Lower leg skin (tissue), 4 donors: ENCODE data around the gene OFD1. TPM values are rescaled to one million over a fixed set of nuclear protein-coding genes. Genes with fewer than 3 reads are reported as not detected.

ENCODE experiments used
- DNase-seq, 2 donors: peaks; one replicate each; pipeline ENCODE4 v3.0.0-alpha.2; 2019; ENCODE audit warnings: low spot score in 2 of 2
- H3K4me3 ChIP-seq: fragments of 200-600 bp; sonication (generic); 2 replicates; pipeline ENCODE4 v1.5.1; 2017; ENCODE audit warnings: mild to moderate bottlenecking, low read depth; ENCODE audit not compliant: poor library complexity, severe bottlenecking
- POLR2A ChIP-seq, 2 donors: fragments of 450-650 bp; IDR thresholded peaks; one replicate each; pipeline ENCODE4 v1.6.1; 2016 to 2017; ENCODE audit warnings: antibody characterized with exemption in 2 of 2, mild to moderate bottlenecking in 1 of 2, moderate library complexity in 1 of 2
- WGBS, 2 donors: methylation state at CpG; one replicate each; pipeline ENCODE4 v1.1.5; 2018; 5-methylcytosine and 5-hydroxymethylcytosine counted together
- intact Hi-C: fragments of 100-400 bp; cut with DNase I; formaldehyde crosslinking; loops from one replicate; pipeline ENCODE4 v1.15.0; 2023; ENCODE audit warnings: low total_unique reads
- total RNA-seq, 4 donors: library from RNA; depleted of rRNA; stranded (reverse); fragments of >200 nt; gene quantifications; one replicate each; pipeline ENCODE4 v1.1.0, GENCODE V29; 2016
- TF ChIP-seq, protein P1 (sequence below), 3 donors: fragments of 450-650 bp; IDR thresholded peaks; one replicate each; pipeline ENCODE4 v1.5.1; 2016; ENCODE audit warnings: antibody characterized with exemption in 3 of 3, mild to moderate bottlenecking in 3 of 3, moderate library complexity in 2 of 3

The OFD1 gene
- total RNA-seq, 4 donors from 2014 or later, result 20.0 to 69.6 (median 27.5) TPM

GRCh38 chrX:13776387-13776786 lies 41.8 kb downstream of the OFD1 start:
- no peak for DNase-seq
- intact Hi-C loops, result no loop called here
- TF ChIP-seq, protein P1, sequence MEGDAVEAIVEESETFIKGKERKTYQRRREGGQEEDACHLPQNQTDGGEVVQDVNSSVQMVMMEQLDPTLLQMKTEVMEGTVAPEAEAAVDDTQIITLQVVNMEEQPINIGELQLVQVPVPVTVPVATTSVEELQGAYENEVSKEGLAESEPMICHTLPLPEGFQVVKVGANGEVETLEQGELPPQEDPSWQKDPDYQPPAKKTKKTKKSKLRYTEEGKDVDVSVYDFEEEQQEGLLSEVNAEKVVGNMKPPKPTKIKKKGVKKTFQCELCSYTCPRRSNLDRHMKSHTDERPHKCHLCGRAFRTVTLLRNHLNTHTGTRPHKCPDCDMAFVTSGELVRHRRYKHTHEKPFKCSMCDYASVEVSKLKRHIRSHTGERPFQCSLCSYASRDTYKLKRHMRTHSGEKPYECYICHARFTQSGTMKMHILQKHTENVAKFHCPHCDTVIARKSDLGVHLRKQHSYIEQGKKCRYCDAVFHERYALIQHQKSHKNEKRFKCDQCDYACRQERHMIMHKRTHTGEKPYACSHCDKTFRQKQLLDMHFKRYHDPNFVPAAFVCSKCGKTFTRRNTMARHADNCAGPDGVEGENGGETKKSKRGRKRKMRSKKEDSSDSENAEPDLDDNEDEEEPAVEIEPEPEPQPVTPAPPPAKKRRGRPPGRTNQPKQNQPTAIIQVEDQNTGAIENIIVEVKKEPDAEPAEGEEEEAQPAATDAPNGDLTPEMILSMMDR (IDR thresholded peaks at IDR 0.05), result no peak
- no peak for TF ChIP-seq POLR2A (IDR thresholded peaks at IDR 0.05)
- no peak overlapping the region for H3K4me3 ChIP-seq
- WGBS, 2 donors, result 75 to 88% methylated on average over 4 of the region's 4 CpGs

GRCh38 chrX:13778916-13779315 lies 44.4 kb downstream of the OFD1 start:
- H3K4me3 ChIP-seq, result no peak overlapping the region
- 39 to 46% methylated on average over 2 of the region's 2 CpGs for WGBS, 2 donors
- intact Hi-C loops, result no loop called here
- DNase-seq, result no peak
- TF ChIP-seq POLR2A (IDR thresholded peaks at IDR 0.05), result no peak
- TF ChIP-seq, protein P1 (IDR thresholded peaks at IDR 0.05), result no peak

DNA sequence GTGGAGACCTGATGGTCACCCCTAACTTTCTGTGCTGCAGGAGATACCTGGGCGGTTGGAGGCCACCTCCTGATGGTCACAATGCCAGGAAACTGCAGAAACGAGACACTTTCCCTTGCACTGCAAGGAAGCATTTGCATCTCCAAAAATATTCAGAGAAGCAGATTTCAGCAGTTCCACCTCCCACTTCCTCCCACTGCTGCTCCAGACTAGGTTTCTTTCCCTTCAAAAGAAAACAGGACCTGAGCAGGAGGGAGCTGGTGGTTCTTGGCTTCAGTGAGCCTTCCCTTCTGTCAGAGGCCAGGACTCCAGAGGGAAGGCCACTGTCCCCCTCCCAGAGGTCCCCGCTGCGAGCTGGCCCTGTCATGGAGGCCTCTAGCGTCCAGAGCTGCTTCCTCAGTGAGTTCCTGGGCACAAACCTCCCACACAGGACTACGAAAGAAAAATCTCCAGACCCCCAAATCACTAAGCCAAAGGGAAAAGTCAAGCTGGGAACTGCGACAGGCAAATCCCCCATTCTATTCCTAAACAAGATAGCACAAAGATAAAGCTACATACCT lies 46.4 kb downstream of the OFD1 start:
- WGBS, 2 donors, result 73 to 79% methylated on average over 2 to 7 of the region's 7 CpGs
- H3K4me3 ChIP-seq, result no peak overlapping the region
- intact Hi-C loops, result no loop called here
- DNase-seq, result no peak
- TF ChIP-seq, protein P1 (IDR thresholded peaks at IDR 0.05), result no peak
- TF ChIP-seq POLR2A (IDR thresholded peaks at IDR 0.05), result no peak

DNA sequence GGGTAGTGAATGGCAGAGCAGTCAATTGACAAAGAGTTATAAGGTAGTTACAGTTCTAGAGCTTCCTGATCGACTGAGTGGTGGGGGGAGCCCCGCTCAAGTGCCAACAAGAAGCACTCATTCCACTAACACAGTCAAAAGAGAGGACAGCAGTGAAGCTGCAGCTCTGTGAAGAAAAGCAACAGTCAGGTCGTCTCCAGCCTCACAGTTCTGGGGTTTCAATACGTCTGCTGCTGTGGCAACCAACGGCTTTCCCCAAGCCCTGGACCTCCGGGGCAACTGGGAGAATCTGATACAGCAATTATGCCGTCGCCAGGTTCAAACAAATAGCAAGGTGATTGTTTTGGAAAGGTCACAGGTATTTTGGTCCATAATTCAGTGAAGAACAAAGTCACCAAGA lies 51.5 kb downstream of the OFD1 start:
- no peak for DNase-seq
- H3K4me3 ChIP-seq, result no peak overlapping the region
- intact Hi-C loops, result no loop called here
- no peak for TF ChIP-seq POLR2A (IDR thresholded peaks at IDR 0.05)
- TF ChIP-seq, protein P1 (IDR thresholded peaks at IDR 0.05), result no peak
- 54 to 66% methylated on average over 8 of the region's 8 CpGs for WGBS, 2 donors

DNA sequence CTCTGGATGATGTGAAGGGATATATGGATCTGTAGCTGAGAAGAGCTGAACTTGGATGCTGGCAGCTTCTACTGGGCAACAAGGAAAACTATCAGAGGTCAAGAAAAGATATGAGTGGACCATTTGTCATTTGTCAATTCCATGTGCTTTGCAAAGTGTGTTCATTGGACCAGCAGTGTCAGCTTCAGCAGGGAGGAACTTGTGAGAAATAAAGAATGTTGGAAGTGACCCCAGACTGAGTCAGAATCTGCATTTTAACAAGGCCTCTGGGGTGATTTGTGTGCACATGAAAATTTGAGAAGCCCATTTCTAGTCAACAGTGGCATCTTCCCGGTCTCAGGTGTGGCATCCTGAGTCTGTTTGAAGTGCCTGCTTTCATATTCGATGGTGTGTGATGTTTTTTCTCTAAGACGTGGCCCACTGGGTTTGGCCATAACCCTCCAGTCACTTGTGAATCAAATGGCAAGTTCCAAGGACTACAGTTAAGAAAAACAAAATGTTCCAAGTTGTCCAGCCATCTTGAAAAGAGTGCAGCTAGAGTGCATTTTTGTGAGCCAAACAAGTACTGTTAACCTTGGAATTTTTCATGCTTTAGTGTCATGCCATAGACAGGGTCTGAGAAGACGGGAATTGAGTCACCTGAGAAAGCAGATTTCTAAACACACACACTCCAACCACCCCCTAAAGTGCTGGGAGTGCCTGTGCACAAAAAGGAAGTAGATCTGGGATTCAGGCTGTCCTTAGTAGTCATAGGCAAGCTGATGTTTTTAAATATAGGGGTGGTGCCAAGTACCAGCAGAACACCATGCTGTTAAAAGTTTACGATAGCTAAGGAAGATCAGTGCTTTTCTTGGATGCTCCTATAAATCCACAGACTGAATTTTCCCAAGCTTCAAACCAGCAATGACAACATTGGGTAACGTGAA lies 55.9 kb downstream of the OFD1 start:
- TF ChIP-seq, protein P1 (IDR thresholded peaks at IDR 0.05), result no peak
- no peak for TF ChIP-seq POLR2A (IDR thresholded peaks at IDR 0.05)
- DNase-seq, result no peak
- 51 to 64% methylated on average over 6 of the region's 6 CpGs for WGBS, 2 donors
- H3K4me3 ChIP-seq, result no peak overlapping the region
- intact Hi-C loops, result no loop called here
